HEK293 (cell line): ENCODE results near the gene ARAP1.

Experiments
- PATZ1 ChIP-seq: fragments of 450-650 bp; formaldehyde crosslinking; IDR thresholded peaks from 2 replicates; pipeline ENCODE4 v1.5.1; 2016; ENCODE audit warnings: missing biosample characterization, missing genetic modification characterization
- YY1 ChIP-seq: fragments of 450-650 bp; formaldehyde crosslinking; IDR thresholded peaks from 2 replicates; pipeline ENCODE4 v1.5.1; 2018; ENCODE audit warnings: missing biosample characterization, missing genetic modification characterization
- ZNF521 ChIP-seq: fragments of 450-650 bp; formaldehyde crosslinking; IDR thresholded peaks from 2 replicates; pipeline ENCODE4 v1.5.1; 2017; ENCODE audit warnings: missing biosample characterization, mild to moderate bottlenecking, missing genetic modification characterization
- TF ChIP-seq, protein P1 (sequence below): fragments of 450-650 bp; formaldehyde crosslinking; IDR thresholded peaks from 2 replicates; pipeline ENCODE4 v1.5.1; 2016; ENCODE audit warnings: missing biosample characterization, missing genetic modification characterization

The ARAP1 gene

GRCh38 chr11:72635309-72635915 is 116.8 kb downstream of the ARAP1 start (continued):
- no peak for TF ChIP-seq ZNF521
- TF ChIP-seq YY1 (tag by site-specific recombination), result no peak
- TF ChIP-seq, protein P1, sequence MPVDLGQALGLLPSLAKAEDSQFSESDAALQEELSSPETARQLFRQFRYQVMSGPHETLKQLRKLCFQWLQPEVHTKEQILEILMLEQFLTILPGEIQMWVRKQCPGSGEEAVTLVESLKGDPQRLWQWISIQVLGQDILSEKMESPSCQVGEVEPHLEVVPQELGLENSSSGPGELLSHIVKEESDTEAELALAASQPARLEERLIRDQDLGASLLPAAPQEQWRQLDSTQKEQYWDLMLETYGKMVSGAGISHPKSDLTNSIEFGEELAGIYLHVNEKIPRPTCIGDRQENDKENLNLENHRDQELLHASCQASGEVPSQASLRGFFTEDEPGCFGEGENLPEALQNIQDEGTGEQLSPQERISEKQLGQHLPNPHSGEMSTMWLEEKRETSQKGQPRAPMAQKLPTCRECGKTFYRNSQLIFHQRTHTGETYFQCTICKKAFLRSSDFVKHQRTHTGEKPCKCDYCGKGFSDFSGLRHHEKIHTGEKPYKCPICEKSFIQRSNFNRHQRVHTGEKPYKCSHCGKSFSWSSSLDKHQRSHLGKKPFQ (tag by site-specific recombination), result no peak
- TF ChIP-seq PATZ1, result no peak
